ENCODE data around the gene CYP3A7. TPM values are rescaled to one million over a fixed set of nuclear protein-coding genes. Genes with fewer than 3 reads are reported as not detected.

CYP3A7 gene
- total and polyA plus RNA-seq, 2 of the 13 experiments (the other 11 are each of a cell fraction or from before 2014, with no cell fraction given) = 5.8 to 6.4 TPM

GRCh38 chr7:99733003-99733402, 2.0 kb downstream of the CYP3A7 start (continued):
- TF ChIP-seq FOXP4 (CRISPR knock-in tag; IDR thresholded peaks at IDR 0.05) (no peak), HDAC1 (CRISPR knock-in tag; IDR thresholded peaks at IDR 0.05) (peak; percentile 58), YEATS2 (CRISPR knock-in tag; IDR thresholded peaks at IDR 0.05; ENCODE audit: borderline replicate concordance) (no peak), CENPBD1 (CRISPR knock-in tag; IDR thresholded peaks at IDR 0.05; ENCODE audit: borderline replicate concordance, low read depth) (no peak), MXI1 (IDR thresholded peaks at IDR 0.05; ENCODE audit: borderline replicate concordance, low read depth, low read length) (no peak), ZBTB4 (CRISPR knock-in tag; IDR thresholded peaks at IDR 0.05; ENCODE audit: borderline replicate concordance) (no peak), ZBTB2 (CRISPR knock-in tag; IDR thresholded peaks at IDR 0.05; ENCODE audit: low read depth) (no peak), TCF12 (IDR thresholded peaks at IDR 0.05) (no peak), TCF12 (CRISPR knock-in tag; IDR thresholded peaks at IDR 0.05) (no peak), MAX (IDR thresholded peaks at IDR 0.05) (no peak; the same call in 1 of the 2 replicates), SNAPC2 (CRISPR knock-in tag; IDR thresholded peaks at IDR 0.05) (no peak), ZSCAN22 (CRISPR knock-in tag; IDR thresholded peaks at IDR 0.05) (no peak), SOX6 (IDR thresholded peaks at IDR 0.05) (no peak), SOX6 (CRISPR knock-in tag; IDR thresholded peaks at IDR 0.05) (peak; percentile 79), PAF1 (CRISPR knock-in tag; IDR thresholded peaks at IDR 0.05) (no peak), ZNF883 (CRISPR knock-in tag; IDR thresholded peaks at IDR 0.05; ENCODE audit: not compliant biosample characterization) (peak; percentile 27), SP5 (CRISPR knock-in tag; IDR thresholded peaks at IDR 0.05; ENCODE audit: borderline replicate concordance, low read depth) (no peak), ZNF720 (CRISPR knock-in tag; IDR thresholded peaks at IDR 0.05) (no peak), ZNF251 (CRISPR knock-in tag; IDR thresholded peaks at IDR 0.05) (no peak), ZSCAN25 (CRISPR knock-in tag; IDR thresholded peaks at IDR 0.05) (0 out of 2 replicates have a peak, but pooled peaks have one; percentile 36), PITX1 (CRISPR knock-in tag; IDR thresholded peaks at IDR 0.05) (peak; percentile 95), ZNF354B (CRISPR knock-in tag; IDR thresholded peaks at IDR 0.05) (no peak), ATF5 (CRISPR knock-in tag; IDR thresholded peaks at IDR 0.05; ENCODE audit: low read depth) (no peak), SP1 (IDR thresholded peaks at IDR 0.05) (no peak), SP1 (CRISPR knock-in tag; IDR thresholded peaks at IDR 0.05) (no peak)
